Upper lobe of left lung (tissue), 6 donors: ENCODE data around the gene DNAJB1. TPM values are rescaled to one million over a fixed set of nuclear protein-coding genes. Genes with fewer than 3 reads are reported as not detected.

Experiments used
- ATAC-seq, 2 donors: fragments of 200-7000 bp; cut with Tn5 transposase; one replicate each; pipeline ENCODE4 v1.9.1; 2022; ENCODE audit warnings: mild to moderate bottlenecking in 2 of 2, moderate library complexity in 2 of 2; ENCODE audit not compliant: low FRiP score in 2 of 2
- DNase-seq, 2 donors: peaks; one replicate each; pipeline ENCODE4 v3.0.0-alpha.2; 2019 to 2020
- H3K27ac ChIP-seq, 4 donors: fragments of 200-600 bp; sonication (generic); one replicate each; pipeline ENCODE4 v1.5.1; 2016 to 2019
- H3K27me3 ChIP-seq, 4 donors: fragments of 200-600 bp; sonication (generic); one replicate each; pipeline ENCODE4 v1.5.1; 2017 to 2019
- H3K36me3 ChIP-seq, 4 donors: fragments of 200-600 bp; sonication (generic); one replicate each; pipeline ENCODE4 v1.5.1; 2016 to 2019
- H3K4me1 ChIP-seq, 4 donors: fragments of 200-600 bp; sonication (generic); one replicate each; pipeline ENCODE4 v1.5.1; 2018 to 2019
- H3K4me3 ChIP-seq, 4 donors: fragments of 200-600 bp; sonication (generic); one replicate each; pipeline ENCODE4 v1.5.1; 2017 to 2019; ENCODE audit warnings: mild to moderate bottlenecking in 2 of 4, moderate library complexity in 1 of 4
- H3K9me3 ChIP-seq, 4 donors: fragments of 200-600 bp; sonication (generic); one replicate each; pipeline ENCODE4 v1.5.1; 2018 to 2019
- EP300 ChIP-seq, 4 donors: sonication (generic); formaldehyde crosslinking; IDR thresholded peaks; one replicate each; pipeline ENCODE4 v1.5.1; 2017; ENCODE audit warnings: antibody characterized with exemption in 4 of 4, control low read depth in 2 of 4
- POLR2A ChIP-seq, 4 donors: fragments of 450-650 bp; IDR thresholded peaks; one replicate each; pipeline ENCODE4 v1.5.1; 2016 to 2017; ENCODE audit warnings: antibody characterized with exemption in 4 of 4, mild to moderate bottlenecking in 2 of 4
- POLR2AphosphoS5 ChIP-seq, 2 donors: sonication (generic); formaldehyde crosslinking; IDR thresholded peaks; one replicate each; pipeline ENCODE4 v1.5.1; 2017; ENCODE audit warnings: antibody characterized with exemption in 2 of 2
- WGBS, 2 donors: methylation state at CpG; one replicate each; pipeline ENCODE4 v1.1.5; 2017 to 2018; 5-methylcytosine and 5-hydroxymethylcytosine counted together
- total RNA-seq, 6 donors: library from RNA; depleted of rRNA in 4 of 6; stranded (reverse); fragments of >200 nt in 4 of 6; gene quantifications; one replicate each; pipeline versions ENCODE4 v1.1.0 to v1.2.1, GENCODE V29; 2016 to 2021
- TF ChIP-seq, protein P1 (sequence below), 6 experiments: fragments of 450-650 bp in 4 of 6; fragments of 200-600 bp in 2 of 6; sonication (generic) in 2 of 6; IDR thresholded peaks; one replicate each; pipeline ENCODE4 v1.5.1; 2016 to 2019; ENCODE audit warnings: antibody characterized with exemption in 6 of 6
- donor health status: DM: no; HTN: no; CAD: no; lungs with moderate emphysema.
- donor health status: DM: no; HTN: yes; CAD: no; lungs with severe emphysema.

Gene DNAJB1
- total RNA-seq, 6 donors from 2014 or later, result 33.5 to 137 (median 101) TPM

DNA sequence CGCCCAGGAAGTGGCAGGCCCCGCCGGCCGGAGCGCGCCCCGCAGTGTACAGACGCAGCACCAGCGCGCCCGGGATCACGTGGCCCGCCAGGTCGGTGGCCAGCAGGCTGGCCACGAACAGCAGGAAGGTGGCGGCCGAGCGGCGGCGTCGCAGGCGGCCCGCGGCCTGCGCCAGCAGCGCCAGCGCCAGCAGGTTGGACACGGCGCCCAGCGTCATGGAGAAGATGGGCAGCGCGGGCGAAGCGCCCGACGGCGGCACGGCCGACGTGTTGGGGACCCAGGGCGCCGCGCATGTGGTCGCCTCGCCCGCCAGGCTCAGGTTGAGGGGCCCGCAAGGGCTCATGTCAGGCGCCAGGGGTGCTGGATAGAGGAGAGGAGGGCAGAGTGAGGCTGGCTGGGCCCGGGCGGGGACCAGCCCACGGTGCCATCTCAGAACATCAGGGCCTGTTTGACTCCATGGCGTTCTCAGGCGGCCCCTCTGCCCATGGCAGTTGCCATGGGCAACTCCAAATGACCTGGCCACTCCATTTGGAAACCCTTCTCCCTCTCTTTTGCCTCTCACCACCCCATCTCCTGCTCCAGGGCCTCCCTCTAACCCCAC lies 44.1 kb downstream of the DNAJB1 start:
- Histone ChIP-seq H3K9me3 (no peaks in the 10 kb centered on the region), H3K4me1 (peaks cover 42 to 61% (median 51%) of the 10 kb centered on the region in 4 donors), H3K27ac (no peak overlapping the region), H3K4me3 (peak overlapping the region in 3 of 4 donors; percentile 20 to 33 (median 31)), H3K27me3 (peaks cover 0 to 26% (median 7%) of the 10 kb centered on the region in 4 donors), H3K36me3 (peaks cover 8 to 47% (median 43%) of the 10 kb centered on the region in 4 donors)
- ATAC-seq (no peak), DNase-seq (peak; percentile 54 to 90)
- TF ChIP-seq, protein P1, sequence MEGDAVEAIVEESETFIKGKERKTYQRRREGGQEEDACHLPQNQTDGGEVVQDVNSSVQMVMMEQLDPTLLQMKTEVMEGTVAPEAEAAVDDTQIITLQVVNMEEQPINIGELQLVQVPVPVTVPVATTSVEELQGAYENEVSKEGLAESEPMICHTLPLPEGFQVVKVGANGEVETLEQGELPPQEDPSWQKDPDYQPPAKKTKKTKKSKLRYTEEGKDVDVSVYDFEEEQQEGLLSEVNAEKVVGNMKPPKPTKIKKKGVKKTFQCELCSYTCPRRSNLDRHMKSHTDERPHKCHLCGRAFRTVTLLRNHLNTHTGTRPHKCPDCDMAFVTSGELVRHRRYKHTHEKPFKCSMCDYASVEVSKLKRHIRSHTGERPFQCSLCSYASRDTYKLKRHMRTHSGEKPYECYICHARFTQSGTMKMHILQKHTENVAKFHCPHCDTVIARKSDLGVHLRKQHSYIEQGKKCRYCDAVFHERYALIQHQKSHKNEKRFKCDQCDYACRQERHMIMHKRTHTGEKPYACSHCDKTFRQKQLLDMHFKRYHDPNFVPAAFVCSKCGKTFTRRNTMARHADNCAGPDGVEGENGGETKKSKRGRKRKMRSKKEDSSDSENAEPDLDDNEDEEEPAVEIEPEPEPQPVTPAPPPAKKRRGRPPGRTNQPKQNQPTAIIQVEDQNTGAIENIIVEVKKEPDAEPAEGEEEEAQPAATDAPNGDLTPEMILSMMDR (IDR thresholded peaks at IDR 0.05), result no peak
- TF ChIP-seq EP300 (IDR thresholded peaks at IDR 0.05) (no peak), POLR2A (IDR thresholded peaks at IDR 0.05) (no peak)
- 33 to 51% methylated on average over 21 to 37 of the region's 53 CpGs for WGBS, 2 donors

- WGBS, 2 donors, result 25 to 39% methylated on average over 35 to 42 of the region's 97 CpGs
- TF ChIP-seq EP300 (IDR thresholded peaks at IDR 0.05), result no peak
- TF ChIP-seq, protein P1 (IDR thresholded peaks at IDR 0.05), result peak in 1 of 6 experiments; percentile 20
- H3K9me3 ChIP-seq, result no peaks in the 10 kb centered on the region
- peak overlapping the region in 3 of 4 donors; percentile 20 to 33 (median 31) for H3K4me3 ChIP-seq
- peaks cover 0 to 26% (median 7%) of the 10 kb centered on the region in 4 donors for H3K27me3 ChIP-seq
- peaks cover 10 to 46% (median 41%) of the 10 kb centered on the region in 4 donors for H3K36me3 ChIP-seq
- peaks cover 42 to 61% (median 51%) of the 10 kb centered on the region in 4 donors for H3K4me1 ChIP-seq
- no peak overlapping the region for H3K27ac ChIP-seq
- peak in 1 of 2 donors; percentile 88 for DNase-seq
- ATAC-seq, result no peak
These were observed 44.9 kb downstream of the DNAJB1 start for GRCh38 chr19:14473073-14473977.

DNA sequence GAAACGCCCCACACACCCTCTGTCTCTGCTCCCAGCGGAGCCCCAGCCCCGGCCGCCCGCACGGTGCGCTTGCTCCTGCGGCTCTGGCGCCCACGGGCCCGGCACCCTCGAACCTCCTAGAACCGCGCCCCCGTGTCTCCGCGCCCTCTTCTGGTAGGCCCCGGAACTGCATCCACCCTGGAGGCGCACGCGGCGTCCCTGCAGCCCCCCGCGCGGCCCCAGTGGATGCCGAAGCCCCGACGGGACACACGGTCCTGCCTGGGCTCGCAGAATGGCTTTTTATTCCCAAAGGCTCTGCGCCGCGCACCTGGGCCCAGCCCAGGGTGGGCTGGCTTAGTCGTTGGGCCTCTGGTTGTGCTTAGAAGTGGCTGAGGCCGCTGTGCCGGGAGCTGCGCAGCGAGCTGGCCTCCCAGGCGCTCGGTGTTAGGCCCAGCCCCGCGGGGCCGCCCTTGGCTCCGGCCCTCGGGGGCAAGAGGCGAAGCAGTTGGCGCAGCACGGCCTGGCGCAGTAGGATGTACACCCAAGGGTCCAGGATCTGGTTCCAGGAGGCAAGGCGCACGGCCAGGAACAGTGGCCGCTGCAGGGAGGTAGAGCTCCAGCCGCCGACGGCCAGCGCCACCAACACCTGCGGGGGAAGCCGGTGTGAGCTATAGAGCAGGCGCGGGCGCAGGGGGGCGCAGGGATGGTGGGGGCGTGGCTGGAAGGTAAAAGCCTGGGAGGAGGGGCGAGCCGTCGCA lies 45.8 kb downstream of the DNAJB1 start:
- TF ChIP-seq POLR2AphosphoS5 (IDR thresholded peaks at IDR 0.05) (peak in 1 of 2 donors; percentile 7), POLR2A (IDR thresholded peaks at IDR 0.05) (peak in 1 of 4 donors; percentile 9), EP300 (IDR thresholded peaks at IDR 0.05) (no peak)
- TF ChIP-seq, protein P1 (IDR thresholded peaks at IDR 0.05), result peak; percentile 97 to 99 (median 98)
- Histone ChIP-seq H3K27me3 (peaks cover 0 to 26% (median 7%) of the 10 kb centered on the region in 4 donors), H3K4me3 (peak overlapping the region in 2 of 4 donors; percentile 27 to 30), H3K9me3 (no peaks in the 10 kb centered on the region), H3K36me3 (peaks cover 19 to 46% (median 41%) of the 10 kb centered on the region in 4 donors), H3K27ac (no peak overlapping the region), H3K4me1 (peaks cover 39 to 58% (median 51%) of the 10 kb centered on the region in 4 donors)
- WGBS, 2 donors, result 5 to 15% methylated on average over 25 to 56 of the region's 66 CpGs
- DNase-seq, result peak; percentile 65 to 94
- peak; percentile 64 to 80 for ATAC-seq

- Histone ChIP-seq H3K36me3 (peaks cover 20 to 51% (median 48%) of the 10 kb centered on the region in 4 donors), H3K4me3 (no peak overlapping the region), H3K4me1 (peaks cover 34 to 51% (median 47%) of the 10 kb centered on the region in 4 donors), H3K27ac (no peak overlapping the region), H3K27me3 (peaks cover 0 to 26% (median 7%) of the 10 kb centered on the region in 4 donors), H3K9me3 (no peaks in the 10 kb centered on the region)
- 66 to 85% methylated on average over 43 to 45 of the region's 46 CpGs for WGBS, 2 donors
- DNase-seq, result peak in 1 of 2 donors; percentile 86
- no peak for ATAC-seq
- TF ChIP-seq EP300 (IDR thresholded peaks at IDR 0.05), result no peak
- no peak for TF ChIP-seq POLR2A (IDR thresholded peaks at IDR 0.05)
- TF ChIP-seq, protein P1 (IDR thresholded peaks at IDR 0.05), result no peak
- no peak for TF ChIP-seq POLR2AphosphoS5 (IDR thresholded peaks at IDR 0.05)
These were observed 46.6 kb downstream of the DNAJB1 start for GRCh38 chr19:14471436-14472187.
